Fibroblast of lung (primary cell): Measurements from ENCODE around the gene PPP4R2. TPM values are rescaled to one million over a fixed set of nuclear protein-coding genes. Genes with fewer than 3 reads are reported as not detected.

Source experiments
- DNase-seq, 2 donors: peaks; one replicate each; pipeline versions ENCODE4 v3.0.0 to v3.0.0-alpha.2; 2010; ENCODE audit warnings: low read depth in 2 of 2
- H2AFZ ChIP-seq: 2 replicates; pipeline ENCODE4 v1.5.1; 2012; ENCODE audit warnings: low read length, control low read depth, inconsistent platforms
- H3K27ac ChIP-seq: 2 replicates; pipeline ENCODE4 v1.5.1; 2011; ENCODE audit warnings: low read length, control low read depth; ENCODE audit not compliant: insufficient read depth
- H3K27me3 ChIP-seq: 2 replicates; pipeline ENCODE4 v1.5.1; 2011; ENCODE audit warnings: mild to moderate bottlenecking, low read length; ENCODE audit not compliant: control insufficient read depth, insufficient read depth
- H3K36me3 ChIP-seq: 2 replicates; pipeline ENCODE4 v1.5.1; 2011; ENCODE audit warnings: low read length; ENCODE audit not compliant: control insufficient read depth, insufficient read depth
- H3K4me1 ChIP-seq: 2 replicates; pipeline ENCODE4 v1.5.1; 2011; ENCODE audit warnings: low read length; ENCODE audit not compliant: control insufficient read depth, insufficient read depth; ENCODE audit errors: extremely low read depth
- H3K4me2 ChIP-seq: 2 replicates; pipeline ENCODE4 v1.5.1; 2011; ENCODE audit warnings: low read length, control low read depth; ENCODE audit not compliant: insufficient read depth; ENCODE audit errors: extremely low read depth
- H3K4me3 ChIP-seq, 4 experiments: fragments of 200-600 bp in 1 of 4; sonication (generic) in 1 of 4; replicated peaks in 1 of 4; 2 replicates each; pipeline ENCODE4 v1.5.1; 2011 to 2016; ENCODE audit warnings: low read length in 4 of 4, low read depth in 3 of 4, mild to moderate bottlenecking in 3 of 4, control low read depth in 2 of 4, inconsistent platforms in 1 of 4, mixed read lengths in 1 of 4; ENCODE audit not compliant: insufficient read depth in 1 of 4; ENCODE audit errors: control extremely low read depth in 1 of 4
- H3K79me2 ChIP-seq: 2 replicates; pipeline ENCODE4 v1.5.1; 2012; ENCODE audit warnings: mild to moderate bottlenecking, low read length, inconsistent platforms; ENCODE audit not compliant: control insufficient read depth, insufficient read depth
- H3K9ac ChIP-seq: 2 replicates; pipeline ENCODE4 v1.5.1; 2011; ENCODE audit warnings: mild to moderate bottlenecking, low read length, control low read depth; ENCODE audit not compliant: insufficient read depth
- H3K9me3 ChIP-seq: 2 replicates; pipeline ENCODE4 v1.5.1; 2012; ENCODE audit warnings: low read depth, low read length; ENCODE audit not compliant: control insufficient read depth, insufficient read depth
- H4K20me1 ChIP-seq: 2 replicates; pipeline ENCODE4 v1.5.1; 2011; ENCODE audit warnings: low read length; ENCODE audit not compliant: control insufficient read depth, insufficient read depth; ENCODE audit errors: extremely low read depth
- CTCF ChIP-seq, 2 donors: IDR thresholded peaks in 1 of 2; conservative IDR thresholded peaks in 1 of 2; 1 replicate in 1 of 2; 2 replicates in 1 of 2; pipeline ENCODE4 v1.5.1; 2011 to 2012; ENCODE audit warnings: low read length in 2 of 2, control low read depth in 1 of 2, inconsistent platforms in 1 of 2, low read depth in 1 of 2, mild to moderate bottlenecking in 1 of 2
- EZH2 ChIP-seq: IDR thresholded peaks from 2 replicates; pipeline ENCODE4 v1.5.1; 2012; ENCODE audit warnings: low read length, control low read depth, mild to moderate bottlenecking; ENCODE audit errors: missing control alignments
- polyA plus RNA-seq, 2 donors: library from polyadenylated mRNA; depleted of rRNA in 1 of 2; stranded (reverse) in 1 of 2; unstranded in 1 of 2; fragments of >200 nt; gene quantifications; 2 replicates each; pipeline ENCODE4 v1.2.1, GENCODE V29; 2011 to 2012; ENCODE audit warnings: missing spikeins in 1 of 2
- total RNA-seq: library from RNA; depleted of rRNA; stranded (reverse); fragments of >200 nt; gene quantifications from 2 replicates; pipeline ENCODE4 v1.2.1, GENCODE V29; 2014

Gene PPP4R2
- total and polyA plus RNA-seq, 2 donors (not counting 1 experiment from before 2014, with no cell fraction given): 35.5 to 65.6 TPM

GRCh38 chr3:72985576-72985975 is 11.0 kb upstream of the PPP4R2 start:
- Histone ChIP-seq H3K4me2 (no peak overlapping the region), H3K9ac (no peak overlapping the region), H3K27ac (no peak overlapping the region), H3K79me2 (no peaks in the 10 kb centered on the region), H3K4me3 (no peak overlapping the region), H3K9me3 (no peaks in the 10 kb centered on the region), H3K4me1 (no peaks in the 10 kb centered on the region), H3K27me3 (no peaks in the 10 kb centered on the region), H3K36me3 (no peaks in the 10 kb centered on the region), H4K20me1 (no peaks in the 10 kb centered on the region), H2AFZ (no peak overlapping the region)
- no peak for DNase-seq
- TF ChIP-seq EZH2 (no peak), CTCF (conservative IDR thresholded peaks at IDR 0.05 in 1 of 2, IDR thresholded peaks at IDR 0.05 in 1 of 2; ENCODE audit: low read depth in 1 of 2, low read length in 2 of 2) (no peak)

GRCh38 chr3:72990701-72991395 is 5.8 kb upstream of the PPP4R2 start:
- H3K36me3 ChIP-seq: no peaks in the 10 kb centered on the region
- H4K20me1 ChIP-seq: no peaks in the 10 kb centered on the region
- H3K4me1 ChIP-seq: no peaks in the 10 kb centered on the region
- TF ChIP-seq EZH2 (no peak), CTCF (conservative IDR thresholded peaks at IDR 0.05 in 1 of 2, IDR thresholded peaks at IDR 0.05 in 1 of 2; ENCODE audit: low read depth in 1 of 2, low read length in 2 of 2) (no peak)
- no peak overlapping the region for H3K4me3 ChIP-seq
- no peak for DNase-seq
- no peak overlapping the region for H3K27ac ChIP-seq
- no peaks in the 10 kb centered on the region for H3K79me2 ChIP-seq
- no peak overlapping the region for H2AFZ ChIP-seq
- no peak overlapping the region for H3K4me2 ChIP-seq
- no peaks in the 10 kb centered on the region for H3K27me3 ChIP-seq
- no peak overlapping the region for H3K9ac ChIP-seq
- H3K9me3 ChIP-seq: no peaks in the 10 kb centered on the region

GRCh38 chr3:72991522-72991921 is 5.1 kb upstream of the PPP4R2 start:
- Histone ChIP-seq H3K27me3 (no peaks in the 10 kb centered on the region), H3K4me1 (peaks cover 2% of the 10 kb centered on the region), H3K4me3 (no peak overlapping the region), H4K20me1 (no peaks in the 10 kb centered on the region), H3K36me3 (no peaks in the 10 kb centered on the region), H3K9me3 (no peaks in the 10 kb centered on the region), H3K9ac (no peak overlapping the region), H3K4me2 (no peak overlapping the region), H3K79me2 (no peaks in the 10 kb centered on the region), H2AFZ (no peak overlapping the region), H3K27ac (no peak overlapping the region)
- DNase-seq: no peak
- TF ChIP-seq CTCF (conservative IDR thresholded peaks at IDR 0.05 in 1 of 2, IDR thresholded peaks at IDR 0.05 in 1 of 2; ENCODE audit: low read depth in 1 of 2, low read length in 2 of 2): no peak
- no peak for TF ChIP-seq EZH2
